HCT116 (cell line): ENCODE measurements around the gene JCAD. TPM values are rescaled to one million over a fixed set of nuclear protein-coding genes. Genes with fewer than 3 reads are reported as not detected.

Experiments
- ATAC-seq: fragments of 200-7000 bp; cut with Tn5 transposase; 2 replicates; pipeline ENCODE4 v1.9.1; 2020; ENCODE audit warnings: mild to moderate bottlenecking, moderate library complexity
- BruUV-seq: library from RNA; stranded (reverse); fragments of 400-500 nt; replicated peaks from 2 replicates; lab custom pipeline; 2021; lab: Mats Ljungman, UMichigan
- CTCF ChIA-PET: fragments of 300-600 bp; sonication (Branson Sonifier 250); formaldehyde crosslinking; loops from one replicate; lab custom pipeline; 2021; ENCODE audit warnings: antibody characterized with exemption; lab: Charles Lee
- POLR2A ChIA-PET: fragments of 300-600, 350-600 bp; sonication (Branson Sonifier 250); formaldehyde crosslinking; loops from one replicate; lab custom pipeline; 2021; ENCODE audit warnings: antibody characterized with exemption; lab: Charles Lee
- RAD21 ChIA-PET, 2 experiments: fragments of 300-600 bp; sonication (Branson Sonifier 250); formaldehyde crosslinking; loops; one replicate each; lab custom pipeline; 2023; ENCODE audit warnings: low total read pairs in 2 of 2; ENCODE audit not compliant: uncharacterized antibody in 2 of 2, unreplicated experiment in 2 of 2, low non-redundant PET in 1 of 2; lab: Charles Lee
- DNase-seq: peaks from one replicate; pipeline ENCODE4 v3.0.0-alpha.2; 2010; ENCODE audit warnings: low read depth, low spot score
- H2AFZ ChIP-seq: fragments of 200-600 bp; shearing (Covaris generic), sonication (generic); 2 replicates; pipeline ENCODE4 v1.6.1; 2017; ENCODE audit warnings: low read depth, mixed run types, mixed read lengths, antibody characterized with exemption, low read length; ENCODE audit not compliant: poor library complexity, severe bottlenecking
- H3K27ac ChIP-seq: 2 replicates; pipeline ENCODE4 v1.5.1; 2012; ENCODE audit warnings: low read depth, low read length
- H3K27me3 ChIP-seq: fragments of 200-600 bp; sonication (generic); 2 replicates; pipeline ENCODE4 v1.6.1; 2016; ENCODE audit warnings: mixed run types, low read length, mixed read lengths; ENCODE audit not compliant: insufficient read depth
- H3K36me3 ChIP-seq, 2 experiments: fragments of 200-500 bp in 1 of 2; fragments of 200-600 bp in 1 of 2; sonication (Bioruptor generic) in 1 of 2; sonication (generic) in 1 of 2; 2 replicates each; pipeline versions ENCODE4 v1.5.1 to v1.6.1; 2014 to 2016; ENCODE audit warnings: low read length in 2 of 2, inconsistent platforms in 1 of 2, mixed read lengths in 1 of 2, mixed run types in 1 of 2; ENCODE audit not compliant: insufficient read depth in 2 of 2, control insufficient read depth in 1 of 2
- H3K4me1 ChIP-seq, 2 experiments: fragments of 200-600 bp in 1 of 2; sonication (generic) in 1 of 2; 2 replicates each; pipeline versions ENCODE4 v1.5.1 to v1.6.1; 2012 to 2017; ENCODE audit warnings: low read length in 2 of 2, inconsistent platforms in 1 of 2, mild to moderate bottlenecking in 1 of 2, mixed read lengths in 1 of 2, mixed run types in 1 of 2, moderate library complexity in 1 of 2; ENCODE audit not compliant: insufficient read depth in 2 of 2, control insufficient read depth in 1 of 2
- H3K4me2 ChIP-seq: fragments of 200-600 bp; sonication (generic); 2 replicates; pipeline ENCODE4 v1.6.1; 2017; ENCODE audit warnings: mixed run types, low read length, mixed read lengths
- H3K4me3 ChIP-seq, 2 experiments: fragments of 200-600 bp in 1 of 2; sonication (generic) in 1 of 2; replicated peaks in 1 of 2; 2 replicates each; pipeline ENCODE4 v1.5.1; 2011 to 2016; ENCODE audit warnings: low read length in 2 of 2, control low read depth in 1 of 2, low read depth in 1 of 2, mild to moderate bottlenecking in 1 of 2, mixed read lengths in 1 of 2, mixed run types in 1 of 2
- H3K79me2 ChIP-seq: fragments of 200-600 bp; sonication (generic); 2 replicates; pipeline ENCODE4 v1.6.1; 2017; ENCODE audit warnings: mild to moderate bottlenecking, mixed run types, low read length, moderate library complexity, mixed read lengths; ENCODE audit not compliant: insufficient read depth
- H3K9ac ChIP-seq: fragments of 200-600 bp; sonication (generic); 2 replicates; pipeline ENCODE4 v1.6.1; 2016; ENCODE audit warnings: low read length, mixed read lengths
- H3K9me2 ChIP-seq: fragments of 200-600 bp; sonication (generic), shearing (Covaris generic); 2 replicates; pipeline ENCODE4 v1.6.1; 2017; ENCODE audit warnings: mixed run types, mild to moderate bottlenecking, moderate library complexity; ENCODE audit not compliant: insufficient read depth
- H3K9me3 ChIP-seq, 2 experiments: fragments of 200-500 bp in 1 of 2; fragments of 200-600 bp in 1 of 2; sonication (Bioruptor generic) in 1 of 2; sonication (generic) in 1 of 2; 2 replicates each; pipeline ENCODE4 v1.6.1; 2014 to 2017; ENCODE audit warnings: low read length in 2 of 2, mixed read lengths in 2 of 2, inconsistent platforms in 1 of 2, low read depth in 1 of 2, mild to moderate bottlenecking in 1 of 2, mixed run types in 1 of 2, moderate library complexity in 1 of 2; ENCODE audit not compliant: control insufficient read depth in 1 of 2, insufficient read depth in 1 of 2
- H4K20me1 ChIP-seq: fragments of 200-600 bp; sonication (generic), shearing (Covaris generic); 2 replicates; pipeline ENCODE4 v1.6.1; 2017; ENCODE audit warnings: mixed run types, mild to moderate bottlenecking, moderate library complexity; ENCODE audit not compliant: insufficient read depth
- CBX3 ChIP-seq: IDR thresholded peaks from 2 replicates; pipeline ENCODE4 v1.6.1; 2012; ENCODE audit warnings: low read depth
- ELF1 ChIP-seq: IDR thresholded peaks from 2 replicates; pipeline ENCODE4 v1.6.1; 2012; ENCODE audit warnings: low read depth, borderline replicate concordance
- FOSL1 ChIP-seq: IDR thresholded peaks from 2 replicates; pipeline ENCODE4 v1.6.1; 2012; ENCODE audit warnings: low read depth
- POLR2A ChIP-seq: IDR thresholded peaks from 2 replicates; pipeline ENCODE4 v1.7.0; 2011; ENCODE audit warnings: borderline replicate concordance; ENCODE audit not compliant: insufficient read depth, insufficient read length; ENCODE audit errors: extremely low read depth
- POLR2AphosphoS5 ChIP-seq: IDR thresholded peaks from 2 replicates; pipeline ENCODE4 v1.6.1; 2011; ENCODE audit warnings: mild to moderate bottlenecking, low read depth, low read length, moderate library complexity
- SIN3A ChIP-seq: IDR thresholded peaks from 2 replicates; pipeline ENCODE4 v1.6.1; 2012; ENCODE audit warnings: low read depth
- TCF7L2 ChIP-seq: IDR thresholded peaks from 2 replicates; pipeline ENCODE4 v1.7.0; 2011; ENCODE audit warnings: borderline replicate concordance, inconsistent platforms; ENCODE audit not compliant: insufficient read depth, insufficient read length; ENCODE audit errors: extremely low read depth
- ZFX ChIP-seq: fragments of 450-650 bp; IDR thresholded peaks from 2 replicates; pipeline ENCODE4 v1.6.1; 2017
- ZNF274 ChIP-seq: fragments of 200-500 bp; sonication (Bioruptor generic); IDR thresholded peaks from 2 replicates; pipeline ENCODE4 v1.6.1; 2014; ENCODE audit warnings: mild to moderate bottlenecking, low read depth, low read length, inconsistent platforms
- intact Hi-C: fragments of 100-400 bp; cut with micrococcal nuclease; formaldehyde crosslinking; loops from 2 replicates; pipeline ENCODE4 v1.10.0; 2022
- total RNA-seq: library from RNA; stranded (reverse); gene quantifications from one replicate; pipeline ENCODE4 v1.2.1, GENCODE V29; 2021; ENCODE audit not compliant: unreplicated experiment
- TF ChIP-seq, protein P1 (sequence below): IDR thresholded peaks from 2 replicates; pipeline ENCODE4 v1.6.1; 2011; ENCODE audit warnings: mild to moderate bottlenecking, low read length, moderate library complexity; ENCODE audit not compliant: insufficient replicate concordance; ENCODE audit errors: extremely low read depth
- TF ChIP-seq, protein P2 (sequence below): IDR thresholded peaks from 2 replicates; pipeline ENCODE4 v1.6.1; 2012

The JCAD gene
- total RNA-seq, 1 experiment from 2014 or later: 17.5 TPM

DNA sequence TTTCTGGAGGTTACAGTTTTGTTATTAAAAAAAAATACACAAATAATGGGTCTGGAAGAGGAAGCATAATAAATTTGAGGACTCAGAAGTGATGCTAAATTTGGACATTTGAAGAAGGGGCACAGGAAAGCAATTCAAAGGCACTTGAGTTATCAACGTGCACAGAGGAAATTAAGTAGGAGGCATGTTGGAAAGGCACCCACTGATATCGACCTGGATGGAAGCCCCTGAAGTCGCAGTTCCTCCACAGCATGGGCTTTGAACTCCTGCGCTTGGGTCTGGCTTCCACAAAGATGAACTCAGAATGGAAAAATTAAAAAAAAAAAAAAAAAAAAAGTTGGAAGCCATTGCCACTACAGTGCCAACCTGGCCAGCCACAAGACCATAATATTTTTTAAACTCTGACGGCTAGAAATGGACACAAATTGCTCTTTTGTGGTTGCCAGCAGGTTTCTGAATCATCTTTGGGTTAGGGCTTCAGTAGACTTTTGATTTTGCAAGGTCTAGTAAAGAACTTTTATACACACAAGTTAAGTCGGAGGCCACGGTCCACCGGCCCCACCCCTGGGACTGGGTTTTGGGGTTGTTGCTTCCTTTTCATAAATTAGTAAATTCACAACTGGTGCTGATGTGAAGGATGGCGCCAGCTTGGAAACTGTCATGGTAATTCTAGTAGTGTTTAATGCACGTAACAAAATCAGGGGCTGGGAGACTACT is 21.6 kb downstream of the JCAD start:
- H3K4me3 ChIP-seq: no peak overlapping the region
- RAD21 ChIA-PET: no interaction called here
- no peak overlapping the region for H3K9ac ChIP-seq
- intact Hi-C loops: no loop called here
- H3K27ac ChIP-seq: no peak overlapping the region
- H3K27me3 ChIP-seq: no peaks in the 10 kb centered on the region
- CTCF ChIA-PET: no interaction called here
- TF ChIP-seq ZFX (no peak), SIN3A (no peak), ZNF274 (no peak), POLR2AphosphoS5 (no peak), TCF7L2 (no peak), CBX3 (no peak), FOSL1 (no peak), POLR2A (no peak), ELF1 (no peak)
- TF ChIP-seq, protein P1, sequence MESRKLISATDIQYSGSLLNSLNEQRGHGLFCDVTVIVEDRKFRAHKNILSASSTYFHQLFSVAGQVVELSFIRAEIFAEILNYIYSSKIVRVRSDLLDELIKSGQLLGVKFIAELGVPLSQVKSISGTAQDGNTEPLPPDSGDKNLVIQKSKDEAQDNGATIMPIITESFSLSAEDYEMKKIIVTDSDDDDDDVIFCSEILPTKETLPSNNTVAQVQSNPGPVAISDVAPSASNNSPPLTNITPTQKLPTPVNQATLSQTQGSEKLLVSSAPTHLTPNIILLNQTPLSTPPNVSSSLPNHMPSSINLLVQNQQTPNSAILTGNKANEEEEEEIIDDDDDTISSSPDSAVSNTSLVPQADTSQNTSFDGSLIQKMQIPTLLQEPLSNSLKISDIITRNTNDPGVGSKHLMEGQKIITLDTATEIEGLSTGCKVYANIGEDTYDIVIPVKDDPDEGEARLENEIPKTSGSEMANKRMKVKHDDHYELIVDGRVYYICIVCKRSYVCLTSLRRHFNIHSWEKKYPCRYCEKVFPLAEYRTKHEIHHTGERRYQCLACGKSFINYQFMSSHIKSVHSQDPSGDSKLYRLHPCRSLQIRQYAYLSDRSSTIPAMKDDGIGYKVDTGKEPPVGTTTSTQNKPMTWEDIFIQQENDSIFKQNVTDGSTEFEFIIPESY: no peak
- TF ChIP-seq, protein P2, sequence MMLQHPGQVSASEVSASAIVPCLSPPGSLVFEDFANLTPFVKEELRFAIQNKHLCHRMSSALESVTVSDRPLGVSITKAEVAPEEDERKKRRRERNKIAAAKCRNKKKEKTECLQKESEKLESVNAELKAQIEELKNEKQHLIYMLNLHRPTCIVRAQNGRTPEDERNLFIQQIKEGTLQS: no peak
- H3K9me3 ChIP-seq: no peaks in the 10 kb centered on the region
- peaks cover 0 to 2% of the 10 kb centered on the region in 2 experiments; a peak in 1 of 4 replicates for H3K36me3 ChIP-seq
- no peak overlapping the region for H3K4me2 ChIP-seq
- BruUV-seq: no TSS peak
- POLR2A ChIA-PET: no interaction called here
- no peaks in the 10 kb centered on the region for H3K4me1 ChIP-seq
- DNase-seq (no peak), ATAC-seq (no peak)
- no peaks in the 10 kb centered on the region for H4K20me1 ChIP-seq
- no peaks in the 10 kb centered on the region for H3K79me2 ChIP-seq
- no peaks in the 10 kb centered on the region for H3K9me2 ChIP-seq
- H2AFZ ChIP-seq: no peak overlapping the region
